AG04449 (cell line): Measurements from ENCODE around the gene DEDD2.

Source experiments
- CTCF ChIA-PET: fragments of 350-600 bp; formaldehyde crosslinking; extraction: SDS; loops from one replicate; lab custom pipeline; 2021; ENCODE audit warnings: antibody characterized with exemption; lab: Yijun Ruan, JAX
- POLR2A ChIA-PET: fragments of 400-600, 350-600 bp; formaldehyde crosslinking; extraction: SDS; loops from one replicate; lab custom pipeline; 2020; ENCODE audit warnings: antibody characterized with exemption, inconsistent platforms; lab: Yijun Ruan, JAX
- DNase-seq: peaks from one replicate; pipeline ENCODE4 v3.0.0-alpha.2; 2010; ENCODE audit warnings: low read depth, low spot score
- H3K4me3 ChIP-seq: 2 replicates; pipeline ENCODE4 v1.5.1; 2011; ENCODE audit warnings: low read depth, mild to moderate bottlenecking, control low read depth, low read length
- TF ChIP-seq, protein P1 (sequence below): IDR thresholded peaks from one replicate; pipeline ENCODE4 v1.5.1; 2011; ENCODE audit warnings: mild to moderate bottlenecking, moderate library complexity, low read length, control low read depth, inconsistent platforms; ENCODE audit not compliant: insufficient read depth; ENCODE audit errors: missing control alignments

The DEDD2 gene

DNA sequence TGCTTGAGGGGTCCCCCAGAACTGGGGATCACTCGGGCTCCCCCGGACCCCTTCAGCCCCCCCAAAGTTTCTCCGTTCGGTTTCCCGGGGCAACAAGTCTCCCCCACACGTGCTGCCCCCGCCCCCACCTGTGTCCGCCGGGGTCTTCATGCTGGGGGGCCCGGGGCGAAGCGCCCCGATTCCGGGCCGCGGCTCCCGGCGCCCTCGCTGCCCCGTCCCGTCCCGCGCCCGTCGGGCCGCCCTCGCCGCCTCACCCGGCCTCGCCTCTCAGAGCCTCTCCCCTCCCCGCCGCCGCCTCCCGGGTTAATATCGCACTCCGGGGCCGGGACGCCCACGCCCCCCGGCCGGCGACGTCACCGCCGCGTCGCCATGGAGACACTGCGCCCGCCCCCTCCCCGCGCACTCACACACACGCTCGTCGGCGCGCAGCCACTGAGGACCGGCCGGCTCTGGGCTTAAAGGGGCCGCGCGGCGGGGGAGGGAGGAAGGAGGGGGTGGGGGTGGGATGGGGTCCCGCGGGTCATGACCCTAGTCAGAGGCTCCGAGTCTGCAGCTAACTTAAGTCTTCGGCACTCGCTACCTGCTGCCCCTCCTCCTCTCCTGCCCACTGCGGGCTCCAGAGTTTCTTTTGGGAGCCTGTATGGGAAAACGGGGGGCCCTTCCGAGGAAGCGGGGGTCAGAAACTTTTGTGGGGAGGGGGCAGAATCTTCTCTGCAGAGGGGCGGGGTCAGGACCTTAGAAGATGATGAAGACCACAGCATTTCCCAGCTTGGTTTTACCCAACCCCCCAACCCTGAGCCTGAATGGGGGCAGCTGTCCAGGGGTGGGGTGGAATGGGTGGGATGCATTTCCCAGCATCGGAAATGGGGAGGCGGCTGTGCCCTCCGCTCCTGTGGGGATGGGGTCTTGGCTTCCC is 37.6 kb upstream of the DEDD2 start, which contains the start of gene ERF:
TSS of gene ERF (minus strand) at position 279 of the 916 bp plus-strand sequence. CDS start at position 150, 129 bp downstream.
- ChIA-PET POLR2A (interaction anchor here (0.5 to 1.4 kb wide), 2 partner anchors 12 to 16 kb away, joined by 3 to 4 read pairs; partner anchors contain the start of gene GSK3A), CTCF (interaction anchor here (1.1 to 2.6 kb wide), 3 partner anchors 10 to 24 kb away, joined by 5 to 25 read pairs (median 21); no protein-coding TSS in a partner anchor)
- TF ChIP-seq, protein P1, sequence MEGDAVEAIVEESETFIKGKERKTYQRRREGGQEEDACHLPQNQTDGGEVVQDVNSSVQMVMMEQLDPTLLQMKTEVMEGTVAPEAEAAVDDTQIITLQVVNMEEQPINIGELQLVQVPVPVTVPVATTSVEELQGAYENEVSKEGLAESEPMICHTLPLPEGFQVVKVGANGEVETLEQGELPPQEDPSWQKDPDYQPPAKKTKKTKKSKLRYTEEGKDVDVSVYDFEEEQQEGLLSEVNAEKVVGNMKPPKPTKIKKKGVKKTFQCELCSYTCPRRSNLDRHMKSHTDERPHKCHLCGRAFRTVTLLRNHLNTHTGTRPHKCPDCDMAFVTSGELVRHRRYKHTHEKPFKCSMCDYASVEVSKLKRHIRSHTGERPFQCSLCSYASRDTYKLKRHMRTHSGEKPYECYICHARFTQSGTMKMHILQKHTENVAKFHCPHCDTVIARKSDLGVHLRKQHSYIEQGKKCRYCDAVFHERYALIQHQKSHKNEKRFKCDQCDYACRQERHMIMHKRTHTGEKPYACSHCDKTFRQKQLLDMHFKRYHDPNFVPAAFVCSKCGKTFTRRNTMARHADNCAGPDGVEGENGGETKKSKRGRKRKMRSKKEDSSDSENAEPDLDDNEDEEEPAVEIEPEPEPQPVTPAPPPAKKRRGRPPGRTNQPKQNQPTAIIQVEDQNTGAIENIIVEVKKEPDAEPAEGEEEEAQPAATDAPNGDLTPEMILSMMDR: no peak
- peak within 1 kb of the TSS; percentile 96 for H3K4me3 ChIP-seq
- DNase-seq: no peak

DNA sequence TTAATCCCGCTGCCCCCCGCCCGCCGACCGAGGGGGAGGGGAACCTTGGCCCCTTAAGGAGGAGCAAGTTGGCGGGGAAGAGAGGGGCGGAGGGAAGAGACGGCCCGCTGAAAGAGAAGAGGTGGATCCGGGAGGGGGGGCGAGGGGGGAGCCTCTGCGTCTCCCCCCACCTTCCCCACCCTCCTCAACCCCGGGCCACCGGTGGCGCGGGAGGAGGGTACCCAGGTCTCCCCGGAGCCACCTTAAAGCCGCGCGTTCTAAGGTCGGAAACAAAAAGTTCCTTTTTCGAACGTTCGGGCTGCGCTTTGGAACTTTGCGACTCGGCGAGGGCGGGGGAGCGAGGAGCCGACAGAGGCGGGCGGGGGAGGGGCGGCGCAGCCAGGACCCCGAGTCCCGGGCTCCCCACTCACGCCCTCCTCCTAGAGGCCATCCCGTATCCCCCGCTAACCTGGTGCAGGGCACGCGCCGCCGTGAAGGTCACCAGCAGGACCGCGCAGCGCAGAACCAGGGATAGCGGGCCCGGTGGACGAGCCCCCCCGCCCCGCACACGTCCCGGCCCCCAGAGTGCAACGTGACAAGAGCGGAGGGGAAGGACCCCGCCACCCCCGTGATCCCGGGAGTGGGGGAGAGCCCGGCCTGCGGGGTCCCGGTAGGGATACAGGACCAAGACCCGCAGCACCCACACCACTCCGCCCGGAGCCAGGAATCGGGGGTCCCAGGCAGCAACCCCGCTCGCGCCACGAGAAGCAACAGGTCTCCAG is 36.8 kb upstream of the DEDD2 start:
- peak overlapping the region; percentile 96 for H3K4me3 ChIP-seq
- ChIA-PET CTCF (no interaction called here), POLR2A (no interaction called here)
- TF ChIP-seq, protein P1: no peak
- no peak for DNase-seq

- POLR2A ChIA-PET: interaction anchor here (0.7 kb wide), 1 partner anchor 49 kb away, joined by 3 read pairs; the partner anchor contains the start of gene PAFAH1B3
- peak overlapping the region; percentile 96 for H3K4me3 ChIP-seq
- DNase-seq: no peak
- TF ChIP-seq, protein P1: no peak
- CTCF ChIA-PET: interaction anchor here (14.9 kb wide), 1 partner anchor 41 kb away, joined by 258 read pairs; no protein-coding TSS in a partner anchor
Observed at GRCh38 chr19:42253245-42254088, 36.0 kb upstream of the DEDD2 start.

DNA sequence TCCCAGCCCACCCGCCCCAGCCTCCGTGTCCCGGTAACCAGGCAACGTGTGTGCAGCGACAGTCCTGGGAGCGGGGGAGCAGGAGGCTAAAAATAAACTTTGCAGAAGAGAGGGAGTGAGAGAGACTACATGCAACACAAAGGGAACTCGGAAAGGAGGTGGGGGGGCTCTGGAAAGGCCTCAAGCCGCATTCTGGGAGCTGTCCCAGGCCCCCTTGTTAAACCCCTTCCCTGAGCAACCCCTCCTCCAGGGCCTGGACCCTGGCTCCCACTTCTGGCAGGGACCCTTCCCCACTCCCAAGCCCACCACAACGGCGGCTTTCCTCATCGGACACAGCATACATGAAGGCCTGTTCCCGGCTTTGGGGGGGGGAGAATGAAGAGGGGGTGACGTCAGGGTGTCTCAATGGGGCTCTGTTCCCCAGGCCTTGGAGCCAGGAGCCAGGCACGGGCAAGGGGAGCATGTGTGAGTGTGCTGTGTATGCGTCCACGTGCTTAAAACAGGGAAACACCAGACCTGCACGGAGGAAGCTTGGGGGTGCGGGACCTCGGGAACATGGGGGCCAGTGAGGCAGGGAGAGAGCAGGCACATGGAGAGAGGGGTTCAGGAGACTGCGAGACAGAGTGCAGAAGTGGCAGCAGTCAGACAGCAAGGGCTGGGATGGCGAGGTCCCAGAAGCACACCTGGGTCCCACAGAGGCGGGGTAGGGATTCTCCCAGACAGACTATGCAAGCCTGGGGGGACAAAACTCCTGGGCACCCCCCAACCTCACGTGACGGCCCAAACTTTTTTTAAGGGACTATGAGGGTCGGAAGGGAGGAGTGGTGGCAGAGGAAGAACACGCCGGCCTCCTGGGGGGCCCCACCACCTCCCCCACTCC is 35.1 kb upstream of the DEDD2 start:
- DNase-seq: no peak
- ChIA-PET POLR2A (interaction anchor here (1.5 kb wide), 1 partner anchor 27 kb away, joined by 5 read pairs; no protein-coding TSS in a partner anchor), CTCF (interaction anchor here (13.7 to 14.9 kb wide), 2 partner anchors 27 to 42 kb away, joined by 255 to 258 read pairs; no protein-coding TSS in a partner anchor)
- TF ChIP-seq, protein P1: no peak
- H3K4me3 ChIP-seq: peak overlapping the region; percentile 96
